ENCODE results near the gene ARFGAP2.

Gene ARFGAP2

DNA sequence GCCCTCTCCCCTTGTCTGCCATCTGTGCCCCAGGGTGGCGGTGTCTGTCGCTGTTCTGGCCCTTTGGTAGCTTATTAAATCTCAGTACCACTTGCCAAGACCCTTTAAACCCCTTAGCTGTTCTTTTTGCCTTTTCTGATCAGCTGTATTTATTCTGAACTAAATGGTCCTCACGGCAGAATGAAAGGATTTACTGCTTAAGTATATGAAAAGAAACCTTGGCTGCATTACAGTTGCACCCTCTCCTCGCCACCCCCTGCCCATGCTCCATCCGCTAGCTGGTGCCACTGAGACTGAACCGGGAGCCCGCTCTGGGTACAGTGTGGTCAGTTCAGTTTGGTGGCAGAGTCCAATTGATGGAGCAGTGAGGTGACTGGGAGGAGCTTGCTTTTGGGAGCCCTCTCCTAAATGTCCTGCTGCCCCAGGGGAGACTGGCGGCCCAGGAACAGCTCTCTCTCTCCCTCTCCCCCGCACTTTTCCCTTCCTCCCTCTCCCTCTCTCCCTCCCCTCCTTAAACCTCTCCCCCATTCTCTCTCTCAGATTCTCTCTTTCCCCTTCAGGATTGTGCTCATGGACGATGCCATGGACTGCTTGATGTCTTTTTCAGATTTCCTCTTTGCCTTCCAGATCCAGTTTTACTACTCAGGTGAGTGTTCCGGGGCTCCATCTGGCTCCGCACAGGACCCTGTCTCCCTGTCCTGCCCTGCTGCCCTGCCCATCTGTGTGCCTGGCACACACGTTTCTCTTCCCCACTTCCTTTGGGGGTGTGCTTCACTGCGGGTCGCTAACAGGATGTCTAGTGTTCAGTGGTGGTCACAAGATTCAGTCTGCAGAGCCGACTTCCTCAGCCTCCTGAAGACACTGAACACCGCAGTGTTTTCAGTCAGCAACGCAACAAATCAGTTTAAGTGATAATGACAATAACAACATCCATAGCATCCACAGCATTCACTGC lies 21.8 kb downstream of the ARFGAP2 start:
- H3K4me3 ChIP-seq: no peak overlapping the region
- peak overlapping the region in 9 of 21 experiments; percentile 10 to 67 (median 46) for H3K27ac ChIP-seq

DNA sequence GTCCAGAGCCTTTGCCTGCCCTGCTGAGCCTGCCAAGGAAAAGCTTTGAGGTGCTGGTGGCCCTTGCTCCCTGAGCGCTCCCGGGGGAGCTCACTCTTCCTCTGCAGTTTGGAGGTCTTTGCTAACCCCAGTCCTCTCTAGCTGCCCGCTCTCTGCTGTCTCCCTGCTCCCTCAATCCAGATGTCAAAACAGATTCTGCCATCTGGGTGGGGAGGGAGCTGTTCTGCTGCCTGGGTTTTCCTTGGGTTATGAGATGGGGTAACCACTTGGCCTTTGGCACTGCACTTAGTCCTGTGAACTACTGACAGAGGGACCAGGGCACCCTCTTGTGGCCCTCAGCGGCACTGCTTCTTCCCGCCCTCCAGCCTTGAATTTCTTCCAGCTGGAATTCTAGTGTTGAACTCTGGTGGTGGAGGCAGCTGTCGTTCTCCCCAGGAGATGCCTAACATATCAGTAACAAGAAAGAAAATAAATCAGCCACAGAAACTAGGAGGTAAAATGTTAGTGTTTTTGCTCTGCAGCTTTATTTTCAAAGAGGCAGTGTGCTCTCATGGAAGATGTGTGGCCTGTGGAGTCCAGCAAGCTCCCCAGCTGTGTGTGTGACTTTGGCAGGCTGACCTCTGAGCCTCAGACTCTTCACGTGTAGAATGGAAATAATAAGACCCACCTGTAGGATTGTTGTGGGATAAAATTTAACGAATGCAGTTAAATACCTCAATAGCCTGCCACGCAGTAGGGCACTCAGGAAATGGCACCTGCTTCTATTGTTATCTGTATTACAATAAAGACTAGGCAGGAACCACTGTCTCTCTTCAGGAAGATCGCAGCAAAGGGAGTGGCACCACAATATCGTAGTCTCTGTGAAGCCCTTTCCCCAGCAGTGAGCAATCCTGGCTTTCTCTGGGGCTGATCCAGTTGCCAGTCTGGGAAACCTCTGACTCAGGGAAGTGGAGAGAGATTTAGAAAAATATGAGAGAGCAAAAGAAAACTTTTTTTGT lies 23.4 kb downstream of the ARFGAP2 start:
- peak overlapping the region in 5 of 21 experiments; percentile 3 to 54 (median 27) for H3K27ac ChIP-seq
- H3K4me3 ChIP-seq: no peak overlapping the region

DNA sequence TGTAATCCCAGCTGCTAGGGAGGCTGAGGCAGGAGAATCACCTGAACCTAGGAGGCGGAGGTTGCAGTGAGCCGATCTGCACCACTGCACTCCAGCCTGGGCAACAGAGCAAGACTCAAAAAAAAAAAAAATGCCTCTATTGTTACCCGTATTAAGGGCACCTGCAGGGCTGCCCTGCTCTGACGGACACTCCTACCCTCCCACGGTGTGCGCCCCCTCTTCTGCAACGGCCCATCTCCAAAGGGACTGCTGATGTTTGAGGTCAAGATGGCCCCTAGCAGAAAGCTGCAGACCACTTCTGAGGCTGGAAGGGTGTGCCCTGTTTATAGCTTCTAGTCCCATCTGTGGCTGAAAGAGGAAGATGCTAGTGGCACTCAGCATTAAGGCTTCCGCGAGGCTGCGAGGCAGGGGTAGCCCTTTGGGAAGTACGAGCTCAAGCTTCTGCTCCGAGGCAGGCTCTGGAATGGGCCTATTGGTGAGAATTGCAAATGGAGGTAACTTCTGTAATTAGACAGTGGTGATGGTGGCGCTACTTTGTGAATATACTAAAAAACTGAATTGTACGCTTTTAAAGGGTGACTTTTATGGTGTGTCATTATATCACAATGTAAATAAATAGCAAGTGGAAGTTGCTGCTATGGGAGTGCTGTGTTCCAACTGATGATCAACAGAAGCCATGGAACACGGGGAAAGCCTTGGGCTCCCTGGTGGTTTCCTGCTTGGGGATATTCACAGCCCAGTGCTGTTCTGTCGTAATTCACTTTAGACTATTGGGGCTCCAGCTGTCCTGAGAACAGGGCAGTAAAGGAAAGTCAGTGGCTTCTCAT lies 24.3 kb downstream of the ARFGAP2 start:
- Histone ChIP-seq H3K27ac (peak overlapping the region in 4 of 21 experiments; percentile 0 to 44 (median 34)), H3K4me3 (no peak overlapping the region)

DNA sequence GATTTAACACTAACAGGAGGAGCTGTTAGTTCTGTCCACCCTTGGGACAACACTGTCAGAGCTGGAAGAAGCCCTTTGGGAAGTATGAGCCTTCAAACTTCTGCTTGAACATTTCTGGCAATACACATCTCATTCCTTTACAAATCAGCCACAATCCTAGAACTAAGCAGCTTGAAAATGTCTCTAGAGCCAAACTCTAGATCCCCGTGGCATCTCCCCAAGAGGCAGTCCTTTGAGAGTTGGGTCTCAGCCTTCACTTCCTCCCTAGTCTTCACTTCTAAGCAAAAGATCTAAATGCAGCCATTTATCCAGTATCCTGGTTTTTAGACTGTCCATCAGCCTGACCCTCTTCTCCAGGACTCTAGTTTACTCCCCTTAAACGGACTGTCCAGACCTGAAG lies 26.9 kb downstream of the ARFGAP2 start:
- Histone ChIP-seq H3K4me3 (no peak overlapping the region), H3K27ac (peak overlapping the region in 3 of 21 experiments; percentile 2 to 37 (median 9))

DNA sequence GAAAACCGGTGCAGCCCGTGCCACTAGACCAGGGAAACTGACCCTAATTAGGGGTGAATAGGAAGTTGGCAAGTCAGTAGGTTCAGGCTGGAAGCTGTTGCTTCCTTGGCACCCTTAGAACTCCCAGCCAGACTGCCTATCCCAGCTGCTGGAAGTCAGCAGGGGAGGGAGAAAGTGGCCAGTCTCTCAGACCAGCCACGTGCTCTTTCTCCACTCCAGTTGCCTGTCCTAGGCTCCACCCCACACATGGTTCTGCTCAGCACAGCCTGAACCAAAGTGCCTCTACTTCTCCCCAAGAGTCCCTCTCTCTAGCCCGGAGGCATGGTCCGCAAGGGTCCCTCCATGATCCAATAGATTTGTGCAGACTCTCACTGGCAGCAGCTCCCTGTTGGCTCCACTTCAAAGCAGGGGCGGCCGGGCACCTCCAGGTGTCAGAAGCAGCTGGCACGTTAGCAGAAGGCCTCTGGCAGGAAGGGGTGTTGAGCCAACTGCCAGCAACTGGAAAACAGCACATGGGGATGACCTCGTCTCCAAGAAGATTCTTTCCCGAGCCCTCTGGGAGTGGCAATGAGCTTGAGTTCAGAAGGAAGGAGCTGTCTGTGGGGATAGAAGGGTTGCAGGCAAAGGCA lies 27.7 kb downstream of the ARFGAP2 start:
- no peak overlapping the region for H3K4me3 ChIP-seq
- peak overlapping the region in 2 of 21 experiments; percentile 2 to 37 for H3K27ac ChIP-seq

DNA sequence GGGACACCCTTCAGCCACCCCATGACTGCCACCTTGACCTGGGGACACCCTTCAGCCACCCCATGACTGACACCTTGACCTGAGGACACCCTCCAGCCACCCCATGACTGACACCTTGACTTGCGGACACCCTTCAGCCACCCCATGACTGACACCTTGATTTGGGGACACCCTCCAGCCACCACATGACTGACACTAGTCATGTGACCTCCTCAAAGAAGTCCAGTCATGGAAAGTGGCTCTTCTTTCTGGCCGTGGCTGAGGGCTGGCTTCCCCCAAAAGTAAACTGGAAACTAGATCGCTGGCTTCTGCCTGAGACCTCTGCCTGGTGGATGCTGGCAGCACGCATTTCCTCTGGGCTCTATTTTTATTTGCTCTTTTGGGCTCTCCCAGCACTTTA lies 28.4 kb downstream of the ARFGAP2 start:
- Histone ChIP-seq H3K4me3 (no peak overlapping the region), H3K27ac (no peak overlapping the region)

DNA sequence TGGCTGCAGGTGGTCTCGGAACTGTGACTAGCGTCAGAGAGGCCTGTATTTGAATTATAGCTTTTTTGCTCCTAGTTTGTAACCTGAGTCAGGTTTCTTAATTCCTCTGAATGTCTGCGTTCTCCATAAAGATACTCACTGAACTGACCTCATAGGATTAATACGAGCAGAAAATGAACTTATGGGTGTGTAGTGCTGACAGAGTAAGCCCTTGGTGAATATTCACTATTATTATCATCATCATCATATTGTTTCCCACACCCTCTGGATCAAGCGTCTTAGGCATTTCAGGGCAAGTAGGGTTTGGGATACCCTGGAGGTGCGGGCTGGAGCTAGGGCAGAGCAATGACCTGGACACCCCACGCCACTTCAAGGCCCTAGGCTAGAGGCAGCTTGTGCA lies 29.0 kb downstream of the ARFGAP2 start:
- no peak overlapping the region for H3K4me3 ChIP-seq
- no peak overlapping the region for H3K27ac ChIP-seq

DNA sequence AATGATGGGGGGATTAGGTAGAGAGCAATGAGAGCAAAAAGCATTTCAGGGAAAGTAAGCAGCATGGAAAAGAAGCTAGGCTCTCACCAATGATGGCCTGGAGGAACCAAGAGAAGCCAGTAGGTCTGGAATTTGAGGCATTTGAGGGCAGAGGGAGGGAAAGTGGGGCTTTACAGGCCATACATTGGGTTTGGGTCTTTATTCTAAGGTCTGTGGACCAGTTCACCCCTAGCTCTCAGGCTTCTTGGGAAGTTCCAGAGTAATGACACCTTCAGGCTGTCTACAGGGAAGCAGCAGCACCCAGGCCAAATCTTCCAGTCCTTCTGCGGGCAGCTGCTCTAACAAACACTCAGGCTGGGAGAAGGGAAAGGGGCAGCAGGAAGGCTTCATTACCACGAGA lies 29.4 kb downstream of the ARFGAP2 start:
- H3K27ac ChIP-seq: no peak overlapping the region
- no peak overlapping the region for H3K4me3 ChIP-seq

DNA sequence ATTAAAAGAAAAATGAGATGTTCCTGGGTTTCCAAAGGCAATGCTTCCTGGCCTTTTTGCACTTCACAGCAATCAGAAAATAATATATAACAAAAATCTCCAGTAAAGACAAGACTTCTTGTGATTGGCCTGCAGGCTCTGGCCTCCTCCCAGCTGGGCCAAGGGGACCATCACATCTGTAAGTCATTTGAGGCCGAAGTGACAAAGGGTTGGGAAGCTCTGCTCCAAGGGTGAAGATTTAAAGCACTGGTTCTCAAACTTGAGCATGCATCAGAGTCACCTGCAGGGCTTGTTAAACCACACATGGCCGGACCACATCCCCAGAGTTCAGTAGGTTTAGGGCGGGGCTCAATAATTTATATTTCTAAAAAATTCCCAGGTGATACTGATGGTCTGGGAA lies 32.1 kb downstream of the ARFGAP2 start:
- no peak overlapping the region for H3K27ac ChIP-seq
- H3K4me3 ChIP-seq: no peak overlapping the region

DNA sequence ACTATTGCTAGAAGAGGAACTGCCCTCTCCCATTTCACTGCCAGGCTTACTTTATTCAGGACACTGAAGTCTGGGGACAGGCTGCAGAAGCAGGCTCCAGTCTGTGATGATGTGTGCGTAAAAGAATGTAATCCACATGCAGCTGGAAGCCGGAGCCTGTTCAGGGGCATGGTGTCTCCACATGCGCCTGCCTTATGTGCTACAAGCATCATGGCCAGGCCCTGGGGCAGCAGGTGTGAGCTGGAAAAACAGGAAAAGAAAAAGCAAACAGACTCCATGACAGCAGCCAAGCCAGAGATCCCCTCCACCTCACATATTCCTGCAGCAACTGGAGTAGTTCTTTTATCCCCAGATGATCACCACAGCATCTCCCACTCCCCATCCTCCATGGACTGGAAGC lies 33.4 kb downstream of the ARFGAP2 start:
- H3K27ac ChIP-seq: peak overlapping the region in 8 of 21 experiments; percentile 6 to 67 (median 22)
- H3K4me3 ChIP-seq: no peak overlapping the region

DNA sequence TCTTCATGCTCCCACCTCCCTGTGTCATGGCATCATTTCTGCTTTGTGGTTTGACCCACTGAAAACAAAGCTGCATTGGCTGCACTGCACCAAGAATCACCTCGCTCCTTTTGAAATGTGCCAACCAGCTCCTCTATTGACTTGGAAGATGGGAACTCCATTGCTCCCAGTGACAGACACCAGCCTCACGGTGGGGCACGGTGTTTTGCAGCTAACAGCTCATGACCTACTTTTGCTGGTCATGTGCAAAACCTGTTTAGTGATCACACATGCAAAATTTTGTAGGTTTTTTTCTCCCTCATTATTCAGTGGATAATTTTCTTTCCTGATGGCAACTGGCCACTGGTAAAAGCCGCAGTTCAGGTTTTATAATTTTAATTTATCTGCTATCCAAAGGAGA lies 36.8 kb downstream of the ARFGAP2 start:
- H3K4me3 ChIP-seq: no peak overlapping the region
- peak overlapping the region in 1 of 21 experiments; percentile 9 for H3K27ac ChIP-seq

DNA sequence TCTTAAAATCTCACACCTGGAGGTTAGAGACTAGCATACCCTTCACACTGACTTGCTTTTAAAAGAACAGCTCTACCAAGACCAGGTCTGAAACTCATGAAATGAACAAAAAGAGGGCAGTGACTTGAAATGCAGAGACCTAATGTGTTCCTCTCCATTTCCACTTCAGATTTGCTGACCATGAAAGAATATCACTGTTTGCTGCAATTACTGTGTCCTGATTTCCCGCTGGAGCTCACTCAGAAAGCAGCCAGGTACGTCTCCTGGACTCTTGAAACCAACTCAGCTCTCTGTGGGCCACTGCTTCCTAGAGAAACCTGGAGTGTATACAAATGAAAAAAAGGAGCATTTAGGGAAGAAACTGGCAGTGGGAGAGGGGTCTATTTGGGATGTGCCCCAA lies 39.2 kb downstream of the ARFGAP2 start:
- Histone ChIP-seq H3K4me3 (no peak overlapping the region), H3K27ac (no peak overlapping the region)

DNA sequence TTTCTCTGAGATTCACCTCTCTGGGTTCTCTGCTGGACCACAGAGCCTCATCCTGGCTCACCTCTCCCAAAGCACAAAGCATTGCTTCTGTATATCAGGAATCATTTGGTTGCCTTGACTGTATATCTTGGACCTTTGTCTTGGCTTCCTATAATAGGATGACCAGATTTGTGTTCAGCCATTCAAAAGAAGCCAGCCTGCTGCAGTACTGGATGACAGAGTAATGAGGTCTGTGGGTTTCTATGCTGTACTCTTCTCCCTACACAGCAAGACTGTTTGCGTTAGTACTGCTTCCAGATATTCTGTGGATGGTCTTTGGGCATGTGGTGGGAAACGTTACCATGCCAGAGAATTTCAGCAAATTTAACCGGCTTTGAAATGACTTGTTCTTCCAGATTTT lies 39.8 kb downstream of the ARFGAP2 start:
- Histone ChIP-seq H3K27ac (no peak overlapping the region), H3K4me3 (no peak overlapping the region)

DNA sequence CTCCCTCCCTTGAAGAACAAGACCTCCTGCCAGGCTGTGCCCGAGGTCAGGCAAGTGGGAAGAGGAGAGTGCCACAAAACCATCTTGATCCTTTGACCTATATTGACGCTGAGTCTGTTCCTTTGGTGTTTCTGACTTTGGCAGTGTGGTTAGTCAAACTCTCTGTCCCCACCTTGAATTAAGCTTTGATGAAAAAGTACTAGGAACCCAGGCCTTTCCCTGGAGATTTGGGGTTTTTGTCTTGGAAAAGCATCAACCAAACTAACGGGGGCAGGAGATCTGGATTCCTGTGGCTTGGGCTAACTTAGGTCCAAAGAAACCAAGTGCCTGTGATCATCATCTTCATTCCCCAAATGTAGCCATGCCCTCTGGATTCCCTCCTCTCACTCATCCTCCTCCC lies 40.4 kb downstream of the ARFGAP2 start:
- Histone ChIP-seq H3K27ac (no peak overlapping the region), H3K4me3 (no peak overlapping the region)

DNA sequence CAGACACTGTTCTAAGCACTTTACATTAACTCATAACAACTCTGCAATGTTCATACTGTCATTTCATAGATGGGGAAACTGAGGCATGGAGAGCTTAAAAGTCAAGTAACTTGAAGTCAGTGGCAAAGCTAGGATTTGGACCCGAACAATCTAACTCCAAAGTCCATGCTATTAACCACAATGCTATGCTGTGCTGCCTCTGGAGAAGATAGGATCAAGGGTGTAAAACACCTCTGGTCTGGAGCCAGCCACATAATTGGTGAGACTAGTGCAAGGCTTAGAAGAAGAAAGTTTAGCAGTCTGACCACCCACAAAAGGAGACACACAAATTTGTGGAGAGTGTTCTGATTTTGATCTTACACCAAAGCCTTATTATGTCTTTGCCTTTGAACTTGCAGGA lies 43.7 kb downstream of the ARFGAP2 start:
- H3K4me3 ChIP-seq: no peak overlapping the region
- no peak overlapping the region for H3K27ac ChIP-seq

DNA sequence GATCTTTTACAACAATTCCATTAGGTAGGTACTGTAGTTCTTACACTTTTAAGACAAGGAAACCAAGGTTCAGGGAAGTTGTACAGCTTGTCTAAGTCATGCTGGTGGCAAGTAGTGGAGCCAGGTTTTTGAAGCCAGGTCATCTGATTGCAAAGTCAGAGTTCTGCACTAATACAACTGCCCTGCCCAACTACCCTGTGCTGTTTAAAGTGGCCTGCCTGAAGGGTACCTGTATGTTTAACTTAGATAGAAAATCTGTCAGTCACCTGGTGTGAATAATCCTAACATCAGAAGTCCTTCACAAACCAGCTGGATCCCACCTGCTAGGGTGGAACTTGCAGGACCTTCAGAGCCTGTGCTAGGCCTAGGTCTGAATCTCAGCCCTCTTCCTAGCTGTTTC lies 44.2 kb downstream of the ARFGAP2 start:
- no peak overlapping the region for H3K27ac ChIP-seq

DNA sequence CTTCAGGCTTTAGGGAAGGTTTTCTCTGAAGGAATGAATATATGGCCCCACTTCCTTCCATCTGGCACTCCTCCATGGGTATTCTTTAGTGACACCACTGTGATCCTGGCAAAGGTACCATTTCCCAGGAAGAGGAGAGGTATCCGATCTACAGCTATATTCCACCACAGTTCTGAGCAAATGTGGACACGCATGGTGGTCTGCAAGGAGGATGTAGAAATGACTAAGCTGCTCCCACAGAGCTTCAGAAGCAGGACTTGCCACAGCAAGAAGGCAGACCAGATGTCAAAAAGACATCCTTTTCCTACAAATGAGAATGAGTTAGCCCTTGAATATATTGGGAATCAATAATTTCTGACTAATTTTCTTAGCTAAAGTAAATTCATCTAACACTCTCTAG lies 45.5 kb downstream of the ARFGAP2 start:
- Histone ChIP-seq H3K4me3 (no peak overlapping the region), H3K27ac (no peak overlapping the region)

More for the DNA sequence above, 44.2 kb downstream of the ARFGAP2 start:
- no peak overlapping the region for H3K4me3 ChIP-seq

DNA sequence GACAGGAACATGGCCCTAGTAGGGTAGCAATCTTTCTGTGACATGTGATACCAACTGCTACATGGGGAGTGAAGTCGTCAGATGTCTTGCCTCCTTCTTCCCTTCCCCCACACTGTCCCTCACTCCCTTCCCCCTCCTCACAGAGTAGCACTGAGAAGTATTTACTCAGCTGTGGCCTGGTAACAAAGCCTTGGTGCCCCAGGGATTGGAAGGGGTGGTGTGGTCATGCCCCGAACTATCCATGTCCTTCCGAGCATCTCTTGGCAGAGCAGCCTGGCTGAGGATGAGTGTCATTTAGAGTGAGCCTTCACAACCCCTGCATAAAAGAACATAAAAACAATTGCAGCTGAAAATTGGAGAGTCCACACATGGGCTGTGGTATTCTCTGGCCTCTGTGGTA lies 46.1 kb downstream of the ARFGAP2 start:
- Histone ChIP-seq H3K27ac (no peak overlapping the region), H3K4me3 (no peak overlapping the region)

DNA sequence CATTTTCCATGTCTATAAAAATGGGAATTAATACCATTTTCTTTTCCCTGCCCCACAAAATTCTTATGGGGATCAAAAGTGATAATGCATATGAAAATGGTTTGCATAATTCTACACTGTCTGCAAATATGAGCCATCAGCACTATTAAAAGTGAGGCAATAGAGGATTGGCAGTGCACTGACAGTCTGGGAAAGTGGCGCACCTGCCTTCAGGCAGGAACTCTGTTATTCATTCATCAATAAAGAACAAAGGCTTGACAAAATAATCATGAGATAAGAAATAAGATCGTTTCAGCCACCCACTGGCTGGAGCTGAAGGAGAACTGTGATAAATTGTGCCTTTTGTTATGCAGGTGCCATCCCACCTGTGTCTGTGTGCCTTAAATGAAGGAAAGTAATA lies 49.5 kb downstream of the ARFGAP2 start:
- Histone ChIP-seq H3K27ac (no peak overlapping the region), H3K4me3 (no peak overlapping the region)

Measured in skin epidermis (tissue), 12 donors.